Measurements from ENCODE around the gene TMEM140.

GRCh38 chr7:135205850-135206249, 58.0 kb downstream of the TMEM140 start:
- no peak for TF ChIP-seq CTCF (conservative IDR thresholded peaks at IDR 0.05)
- no peak for TF ChIP-seq ZFX (IDR thresholded peaks at IDR 0.05)

All from C4-2B (cell line).